GM12865 (cell line): ENCODE data around the gene NEUROG1.

ENCODE experiments used
- DNase-seq: peaks from one replicate; pipeline ENCODE4 v3.0.0; 2010; ENCODE audit warnings: low read depth
- H3K4me3 ChIP-seq: 2 replicates; pipeline ENCODE4 v1.5.1; 2011; ENCODE audit warnings: mild to moderate bottlenecking, low read depth, low read length, control low read depth
- CTCF ChIP-seq: IDR thresholded peaks from 2 replicates; pipeline ENCODE4 v1.5.1; 2011; ENCODE audit warnings: low read length, control low read depth, low read depth, inconsistent platforms; ENCODE audit not compliant: insufficient read depth; ENCODE audit errors: missing control alignments

Gene NEUROG1

GRCh38 chr5:135535820-135536801 is at the start of gene NEUROG1:
Gene NEUROG1 (minus strand): TSS chr5:135535964. CDS start chr5:135535690, 274 bp downstream.
- H3K4me3 ChIP-seq: no peak within 1 kb of the TSS
- DNase-seq: no peak
- TF ChIP-seq CTCF: no peak

GRCh38 chr5:135584918-135585317 is 49.2 kb upstream of the NEUROG1 start:
- no peak overlapping the region for H3K4me3 ChIP-seq
- TF ChIP-seq CTCF: no peak
- DNase-seq: no peak

- TF ChIP-seq CTCF: no peak
- DNase-seq: no peak
- H3K4me3 ChIP-seq: no peak overlapping the region
These were observed 48.5 kb upstream of the NEUROG1 start for GRCh38 chr5:135584276-135584675.

GRCh38 chr5:135582099-135582781 is 46.5 kb upstream of the NEUROG1 start:
- DNase-seq: no peak
- no peak overlapping the region for H3K4me3 ChIP-seq
- no peak for TF ChIP-seq CTCF

GRCh38 chr5:135578685-135579341 is 43.0 kb upstream of the NEUROG1 start, which contains the start of gene CXCL14:
Gene CXCL14 (minus strand): TSS chr5:135578991. CDS start chr5:135578778, 213 bp downstream.
- DNase-seq: no peak
- H3K4me3 ChIP-seq: no peak within 1 kb of the TSS
- TF ChIP-seq CTCF: no peak

- no peak for TF ChIP-seq CTCF
- no peak overlapping the region for H3K4me3 ChIP-seq
- no peak for DNase-seq
These were observed 42.5 kb upstream of the NEUROG1 start for GRCh38 chr5:135578305-135578684.
